HepG2 (cell line): ENCODE data around the gene NTF3. TPM values are rescaled to one million over a fixed set of nuclear protein-coding genes. Genes with fewer than 3 reads are reported as not detected.

ENCODE experiments used
- ATAC-seq: fragments of 200-7000 bp; cut with Tn5 transposase; 3 replicates; pipeline ENCODE4 v1.9.1; 2020; ENCODE audit warnings: mild to moderate bottlenecking, moderate library complexity
- BruUV-seq: library from RNA; stranded (reverse); fragments of 400-500 nt; replicated peaks from 2 replicates; lab custom pipeline; 2021; lab: Mats Ljungman, UMichigan
- CTCF ChIA-PET: fragments of 300-600 bp; formaldehyde crosslinking; extraction: SDS; loops from one replicate; lab custom pipeline; 2021; ENCODE audit warnings: low total read pairs, inconsistent platforms, low intra/inter-chr PET ratio; lab: Yijun Ruan, JAX
- POLR2A ChIA-PET: fragments of 350-600 bp; sonication (Branson Sonifier 250); formaldehyde crosslinking; loops from one replicate; lab custom pipeline; 2020; ENCODE audit warnings: antibody characterized with exemption, inconsistent platforms; lab: Yijun Ruan, JAX
- DNase-seq: peaks from one replicate; pipeline ENCODE4 v3.0.0-alpha.2; 2015; ENCODE audit warnings: low spot score
- FAIRE-seq: peaks from 3 replicates; lab custom pipeline; 2011; peaks lifted over from hg19 to GRCh38; lab: Jason Lieb, UNC
- H2AFZ ChIP-seq: one replicate; pipeline ENCODE4 v1.6.1; 2011; ENCODE audit warnings: low read length, inconsistent platforms
- H3K27ac ChIP-seq: fragments of 300-600 bp; 3 replicates; pipeline ENCODE4 v1.8.0; 2011; ENCODE audit warnings: mixed run types, mild to moderate bottlenecking, mixed read lengths, low read length, inconsistent platforms; ENCODE audit not compliant: insufficient read depth; ENCODE audit errors: extremely low read length
- H3K27me3 ChIP-seq, 2 experiments: fragments of 200-600 bp in 1 of 2; 2 replicates in 1 of 2; 3 replicates in 1 of 2; pipeline versions ENCODE4 v1.6.0 to v1.8.0; 2011; ENCODE audit warnings: low read length in 2 of 2, mild to moderate bottlenecking in 2 of 2, moderate library complexity in 2 of 2, inconsistent platforms in 1 of 2; ENCODE audit not compliant: insufficient read depth in 2 of 2, control insufficient read depth in 1 of 2
- H3K36me3 ChIP-seq, 2 experiments: fragments of 200-600 bp in 1 of 2; replicated peaks in 1 of 2; 2 replicates in 1 of 2; 3 replicates in 1 of 2; pipeline versions ENCODE4 v1.5.1 to v1.8.0; 2011; ENCODE audit warnings: low read length in 2 of 2, inconsistent platforms in 1 of 2; ENCODE audit not compliant: insufficient read depth in 2 of 2, control insufficient read depth in 1 of 2
- H3K4me1 ChIP-seq: 2 replicates; pipeline ENCODE4 v1.5.1; 2012; ENCODE audit warnings: low read length, inconsistent platforms; ENCODE audit not compliant: insufficient read depth
- H3K4me2 ChIP-seq: 2 replicates; pipeline ENCODE4 v1.6.0; 2011; ENCODE audit warnings: low read depth, low read length, inconsistent platforms
- H3K4me3 ChIP-seq, 3 experiments: fragments of 200-600 bp in 1 of 3; sonication (generic), shearing (Covaris generic) in 1 of 3; replicated peaks in 1 of 3; 2 replicates each; pipeline ENCODE4 v1.5.1; 2011 to 2016; ENCODE audit warnings: low read length in 3 of 3, inconsistent platforms in 2 of 3, low read depth in 2 of 3, mild to moderate bottlenecking in 2 of 3, control low read depth in 1 of 3, mixed read lengths in 1 of 3; ENCODE audit not compliant: insufficient read depth in 1 of 3
- H3K79me2 ChIP-seq: one replicate; pipeline ENCODE4 v1.6.1; 2011; ENCODE audit warnings: low read length, inconsistent platforms; ENCODE audit not compliant: insufficient read depth
- H3K9ac ChIP-seq: 2 replicates; pipeline ENCODE4 v1.6.0; 2011; ENCODE audit warnings: mild to moderate bottlenecking, low read depth, low read length, inconsistent platforms; ENCODE audit not compliant: insufficient read depth
- H3K9me3 ChIP-seq: 2 replicates; pipeline ENCODE4 v1.5.1; 2012; ENCODE audit warnings: mild to moderate bottlenecking, low read length
- H4K20me1 ChIP-seq: 2 replicates; pipeline ENCODE4 v1.6.0; 2011; ENCODE audit warnings: inconsistent platforms, mild to moderate bottlenecking, low read length, moderate library complexity; ENCODE audit not compliant: insufficient read depth
- EHMT2 ChIP-seq: fragments of 200-600 bp; sonication (generic); IDR thresholded peaks from 2 replicates; pipeline ENCODE4 v1.7.0; 2017; ENCODE audit warnings: antibody characterized with exemption, low read depth, low read length, borderline replicate concordance
- EZH2 ChIP-seq: conservative IDR thresholded peaks from 2 replicates; pipeline ENCODE4 v1.6.1; 2012; ENCODE audit warnings: mild to moderate bottlenecking, low read depth, low read length, moderate library complexity
- FOXK2 ChIP-seq: fragments of 450-650 bp; IDR thresholded peaks from 2 replicates; pipeline ENCODE4 v1.6.1; 2016
- HIVEP1 ChIP-seq: sonication (generic); formaldehyde crosslinking; IDR thresholded peaks from 2 replicates; pipeline ENCODE4 v1.4.0; 2020; ENCODE audit warnings: mild to moderate bottlenecking, missing genetic modification reagents
- KDM3A ChIP-seq: IDR thresholded peaks from 2 replicates; pipeline ENCODE4 v1.6.1; 2018; ENCODE audit warnings: low read depth, missing compliant biosample characterization
- MBD4 ChIP-seq: IDR thresholded peaks from 2 replicates; pipeline ENCODE4 v1.6.1; 2012; ENCODE audit warnings: low read length, inconsistent platforms, borderline replicate concordance
- NFATC3 ChIP-seq: sonication (generic); formaldehyde crosslinking; IDR thresholded peaks from 2 replicates; pipeline ENCODE4 v1.5.1; 2020; ENCODE audit warnings: mild to moderate bottlenecking, missing genetic modification reagents
- PITX1 ChIP-seq: sonication (generic); formaldehyde crosslinking; IDR thresholded peaks from 2 replicates; pipeline ENCODE4 v1.5.1; 2020; ENCODE audit warnings: mild to moderate bottlenecking, missing genetic modification reagents
- SIN3A ChIP-seq: IDR thresholded peaks from 2 replicates; pipeline ENCODE4 v1.6.1; 2011; ENCODE audit warnings: low read depth, mild to moderate bottlenecking, control low read depth, low read length, borderline replicate concordance
- ZBTB38 ChIP-seq: sonication (generic); formaldehyde crosslinking; IDR thresholded peaks from 2 replicates; pipeline ENCODE4 v1.5.1; 2020; ENCODE audit warnings: mild to moderate bottlenecking, missing genetic modification reagents
- ZNF383 ChIP-seq: sonication (generic); formaldehyde crosslinking; IDR thresholded peaks from 2 replicates; pipeline ENCODE4 v1.4.0; 2020; ENCODE audit warnings: missing genetic modification reagents, mild to moderate bottlenecking, borderline replicate concordance
- ZNF414 ChIP-seq: sonication (generic); formaldehyde crosslinking; IDR thresholded peaks from 2 replicates; pipeline ENCODE4 v1.5.0; 2020; ENCODE audit warnings: missing genetic modification reagents
- ZNF513 ChIP-seq: sonication (generic); formaldehyde crosslinking; conservative IDR thresholded peaks from 2 replicates; pipeline ENCODE4 v1.5.0; 2020; ENCODE audit warnings: missing genetic modification reagents
- ZNF749 ChIP-seq: sonication (generic); formaldehyde crosslinking; IDR thresholded peaks from 2 replicates; pipeline ENCODE4 v1.8.0; 2022; ENCODE audit warnings: mild to moderate bottlenecking, missing genetic modification reagents, moderate library complexity, borderline replicate concordance
- ZNF850 ChIP-seq: sonication (generic); formaldehyde crosslinking; conservative IDR thresholded peaks from 2 replicates; pipeline ENCODE4 v1.9.0; 2021; ENCODE audit warnings: mild to moderate bottlenecking, missing genetic modification reagents
- WGBS: methylation state at CpG from one replicate; pipeline ENCODE4 v1.1.6; 2017; ENCODE audit warnings: low lambda C conversion rate; 5-methylcytosine and 5-hydroxymethylcytosine counted together
- in situ Hi-C: cut with HindIII; loops from 2 replicates; pipeline ENCODE4 v1.10.0; 2017; ENCODE audit warnings: low pct_unique_long_range_greater_than_20kb; ENCODE audit not compliant: extremely low pct_ligation_motif_present
- intact Hi-C: fragments of 100-400 bp; cut with micrococcal nuclease; formaldehyde crosslinking; loops from one replicate; pipeline ENCODE4 v1.10.0; 2022; ENCODE audit not compliant: unreplicated experiment
- polyA plus RNA-seq, 8 experiments: library from polyadenylated mRNA; depleted of rRNA in 3 of 8; stranded (reverse) in 7 of 8; unstranded in 1 of 8; fragments of >200 nt; fragmentation: Illumina TruSeq in 4 of 8; extraction: Trizol in 4 of 8; gene quantifications; 2 replicates each; pipeline versions ENCODE4 v1.2.1 to v1.2.3, GENCODE V29; 2011 to 2016; ENCODE audit warnings: low read depth in 4 of 8, missing spikeins in 1 of 8, mixed read lengths in 1 of 8; ENCODE audit not compliant: insufficient read depth in 1 of 8
- total RNA-seq, 5 experiments: library from RNA; depleted of rRNA; stranded (reverse); fragments of >200 nt; fragmentation: Illumina TruSeq; extraction: Trizol; gene quantifications; 2 replicates each; pipeline ENCODE4 v1.2.3, GENCODE V29; 2016; ENCODE audit warnings: low read depth in 1 of 5
- TF ChIP-seq, protein P1 (sequence below): sonication (generic); formaldehyde crosslinking; IDR thresholded peaks from 2 replicates; pipeline ENCODE4 v1.5.0; 2020; ENCODE audit warnings: missing genetic modification reagents

The NTF3 gene
- total and polyA plus RNA-seq, 2 of the 13 experiments (the other 11 are each of a cell fraction or from before 2014, with no cell fraction given) = not detected

GRCh38 chr12:5506295-5506694 lies 74.4 kb downstream of the NTF3 start (continued):
- TF ChIP-seq, protein P1, sequence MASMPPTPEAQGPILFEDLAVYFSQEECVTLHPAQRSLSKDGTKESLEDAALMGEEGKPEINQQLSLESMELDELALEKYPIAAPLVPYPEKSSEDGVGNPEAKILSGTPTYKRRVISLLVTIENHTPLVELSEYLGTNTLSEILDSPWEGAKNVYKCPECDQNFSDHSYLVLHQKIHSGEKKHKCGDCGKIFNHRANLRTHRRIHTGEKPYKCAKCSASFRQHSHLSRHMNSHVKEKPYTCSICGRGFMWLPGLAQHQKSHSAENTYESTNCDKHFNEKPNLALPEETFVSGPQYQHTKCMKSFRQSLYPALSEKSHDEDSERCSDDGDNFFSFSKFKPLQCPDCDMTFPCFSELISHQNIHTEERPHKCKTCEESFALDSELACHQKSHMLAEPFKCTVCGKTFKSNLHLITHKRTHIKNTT (CRISPR knock-in tag) = no peak
- TF ChIP-seq PITX1 (CRISPR knock-in tag) (no peak), HIVEP1 (CRISPR knock-in tag) (no peak)

GRCh38 chr12:5506821-5507231 lies 74.9 kb downstream of the NTF3 start:
- Histone ChIP-seq H3K4me2 (no peak overlapping the region), H3K27ac (no peak overlapping the region), H3K79me2 (no peaks in the 10 kb centered on the region), H3K9me3 (no peaks in the 10 kb centered on the region), H3K36me3 (no peaks in the 10 kb centered on the region), H3K9ac (no peak overlapping the region), H2AFZ (no peak overlapping the region), H3K4me1 (no peaks in the 10 kb centered on the region), H4K20me1 (no peaks in the 10 kb centered on the region), H3K27me3 (no peaks in the 10 kb centered on the region), H3K4me3 (no peak overlapping the region)
- intact Hi-C loops = no loop called here
- CTCF ChIA-PET = no interaction called here
- BruUV-seq = no TSS peak
- TF ChIP-seq SIN3A (no peak), ZNF749 (CRISPR knock-in tag) (no peak), KDM3A (no peak)
- POLR2A ChIA-PET = no interaction called here
- ATAC-seq = no peak
- DNase-seq = no peak
- in situ Hi-C loops = no loop called here
- WGBS = 22% methylated on average over 6 of the region's 6 CpGs
- FAIRE-seq = no peak

DNA sequence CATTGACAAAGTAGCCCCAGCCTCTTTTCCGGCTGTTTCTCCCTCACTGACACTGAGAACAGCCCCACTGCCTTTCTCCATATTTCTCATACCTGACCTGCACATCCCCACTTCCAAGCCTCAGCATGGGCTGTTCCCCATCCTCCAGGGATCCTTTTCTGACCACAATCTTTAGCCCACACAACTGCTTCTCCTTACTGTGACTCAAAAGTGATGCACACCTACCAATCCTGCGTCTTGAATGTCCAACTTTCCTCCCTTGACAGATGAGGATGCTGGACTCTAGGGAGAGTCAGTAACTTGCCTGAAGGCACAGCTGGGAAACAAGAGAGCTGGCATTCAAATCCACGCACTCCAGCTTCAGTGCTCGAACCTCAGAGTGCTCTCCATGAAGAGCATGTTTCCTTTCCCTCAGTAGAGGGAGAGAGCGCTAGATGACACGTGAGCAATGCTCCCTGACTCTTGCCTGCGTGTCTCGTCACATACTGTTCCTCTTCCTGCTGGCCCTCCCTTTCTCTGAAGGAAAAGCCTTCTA lies 75.6 kb downstream of the NTF3 start:
- ATAC-seq = no peak
- no peak for TF ChIP-seq ZNF383 (CRISPR knock-in tag)
- TF ChIP-seq FOXK2 = no peak
- no peak for TF ChIP-seq ZBTB38 (CRISPR knock-in tag)
- no peak for TF ChIP-seq ZNF850 (CRISPR knock-in tag)
- TF ChIP-seq NFATC3 (CRISPR knock-in tag) = no peak
- TF ChIP-seq EZH2 = no peak
- TF ChIP-seq EHMT2 = no peak
- no peak for TF ChIP-seq MBD4
- TF ChIP-seq ZNF414 = no peak
- no peak for TF ChIP-seq ZNF513 (CRISPR knock-in tag)

More for the DNA sequence above, 75.6 kb downstream of the NTF3 start:
- in situ Hi-C loops (no loop called here), intact Hi-C loops (no loop called here)
- Histone ChIP-seq H3K36me3 (no peaks in the 10 kb centered on the region), H3K4me1 (no peaks in the 10 kb centered on the region), H3K4me2 (no peak overlapping the region), H3K27ac (no peak overlapping the region), H3K9me3 (no peaks in the 10 kb centered on the region), H3K79me2 (no peaks in the 10 kb centered on the region), H3K27me3 (no peaks in the 10 kb centered on the region), H3K9ac (no peak overlapping the region), H2AFZ (no peak overlapping the region), H3K4me3 (no peak overlapping the region), H4K20me1 (no peaks in the 10 kb centered on the region)
- FAIRE-seq (no peak), DNase-seq (no peak)
- ChIA-PET POLR2A (no interaction called here), CTCF (no interaction called here)
- no TSS peak for BruUV-seq
- 19% methylated on average over 7 of the region's 8 CpGs for WGBS
